Panc1 (cell line): Measurements from ENCODE around the gene MRPL54.

Experiments
- POLR2AphosphoS5 ChIP-seq: IDR thresholded peaks from 2 replicates; pipeline ENCODE4 v1.6.1; 2012; ENCODE audit warnings: mild to moderate bottlenecking, low read depth, low read length, moderate library complexity
- TF ChIP-seq, protein P1 (sequence below): fragments of 450-650 bp; IDR thresholded peaks from 2 replicates; pipeline ENCODE4 v1.5.1; 2017; ENCODE audit warnings: mild to moderate bottlenecking

DNA sequence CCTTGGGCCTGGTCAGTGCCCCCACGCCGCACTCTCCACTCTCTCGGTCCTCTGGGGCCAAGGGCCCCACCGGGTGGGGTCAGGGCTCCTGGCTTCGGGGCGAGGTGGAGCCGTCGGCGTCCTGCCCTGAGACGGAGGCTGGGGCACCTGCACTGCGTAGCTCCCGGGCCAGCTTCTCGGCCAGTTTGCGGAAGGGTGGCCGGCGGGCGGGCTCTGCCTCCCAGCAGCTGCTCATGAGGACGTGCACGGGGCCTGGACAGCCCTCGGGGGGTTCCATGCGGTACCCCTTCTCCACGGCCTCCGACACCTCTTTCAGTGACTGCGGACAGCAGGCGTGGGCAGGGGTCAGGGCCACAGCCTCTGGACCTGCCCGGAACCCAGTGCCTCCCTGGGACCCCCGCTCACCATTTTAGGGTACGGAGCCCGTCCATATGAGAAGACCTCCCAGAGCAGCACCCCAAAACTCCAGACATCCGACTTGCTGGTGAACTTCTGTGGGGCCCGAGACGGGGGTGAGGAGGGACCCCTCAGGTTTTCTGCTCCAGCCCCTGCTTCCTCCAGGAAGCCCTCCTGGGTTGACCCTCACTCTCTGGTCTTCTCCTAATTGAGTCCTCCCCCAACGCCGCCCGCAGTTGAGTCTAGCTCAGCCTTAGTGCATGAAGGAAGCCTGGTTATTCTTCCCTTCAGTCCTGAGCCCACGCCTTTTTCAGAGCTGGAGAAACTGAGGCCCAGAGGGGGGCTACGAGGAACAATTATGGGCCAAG is 15.8 kb downstream of the MRPL54 start:
- TF ChIP-seq, protein P1, sequence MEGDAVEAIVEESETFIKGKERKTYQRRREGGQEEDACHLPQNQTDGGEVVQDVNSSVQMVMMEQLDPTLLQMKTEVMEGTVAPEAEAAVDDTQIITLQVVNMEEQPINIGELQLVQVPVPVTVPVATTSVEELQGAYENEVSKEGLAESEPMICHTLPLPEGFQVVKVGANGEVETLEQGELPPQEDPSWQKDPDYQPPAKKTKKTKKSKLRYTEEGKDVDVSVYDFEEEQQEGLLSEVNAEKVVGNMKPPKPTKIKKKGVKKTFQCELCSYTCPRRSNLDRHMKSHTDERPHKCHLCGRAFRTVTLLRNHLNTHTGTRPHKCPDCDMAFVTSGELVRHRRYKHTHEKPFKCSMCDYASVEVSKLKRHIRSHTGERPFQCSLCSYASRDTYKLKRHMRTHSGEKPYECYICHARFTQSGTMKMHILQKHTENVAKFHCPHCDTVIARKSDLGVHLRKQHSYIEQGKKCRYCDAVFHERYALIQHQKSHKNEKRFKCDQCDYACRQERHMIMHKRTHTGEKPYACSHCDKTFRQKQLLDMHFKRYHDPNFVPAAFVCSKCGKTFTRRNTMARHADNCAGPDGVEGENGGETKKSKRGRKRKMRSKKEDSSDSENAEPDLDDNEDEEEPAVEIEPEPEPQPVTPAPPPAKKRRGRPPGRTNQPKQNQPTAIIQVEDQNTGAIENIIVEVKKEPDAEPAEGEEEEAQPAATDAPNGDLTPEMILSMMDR = no peak
- no peak for TF ChIP-seq POLR2AphosphoS5
